GM12892 (cell line): ENCODE measurements around the gene YDJC.

ENCODE experiments used
- POLR2A ChIP-seq: IDR thresholded peaks from 2 replicates; pipeline ENCODE4 v1.6.1; 2011; ENCODE audit warnings: low read depth, low read length, control low read depth
- POLR2AphosphoS5 ChIP-seq: IDR thresholded peaks from 2 replicates; pipeline ENCODE4 v1.6.1; 2011; ENCODE audit warnings: low read depth, low read length, control low read depth
- TAF1 ChIP-seq: IDR thresholded peaks from 2 replicates; pipeline ENCODE4 v1.6.1; 2011; ENCODE audit warnings: low read depth, mild to moderate bottlenecking, control low read depth, low read length, borderline replicate concordance

DNA sequence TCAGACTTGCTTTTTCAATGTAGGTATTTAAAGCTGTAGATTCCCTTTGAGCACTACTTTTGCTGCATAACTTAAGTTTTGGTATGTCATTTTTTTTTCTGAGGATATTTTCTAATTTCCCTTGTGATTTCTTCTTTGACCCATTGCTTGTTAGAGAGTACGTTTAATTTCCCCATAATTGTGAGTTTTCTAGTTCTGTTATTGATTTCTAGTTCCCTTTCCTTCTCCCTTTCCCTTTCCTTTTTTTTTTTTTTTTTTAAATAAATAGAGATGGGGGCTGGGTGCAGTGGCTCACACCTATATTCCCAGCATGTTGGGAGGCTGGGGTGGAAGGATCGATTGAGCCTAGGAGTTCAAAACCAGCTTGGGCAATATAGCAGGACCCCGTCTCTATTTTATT lies 31.5 kb downstream of the YDJC start:
- no peak for TF ChIP-seq TAF1
- no peak for TF ChIP-seq POLR2A
- no peak for TF ChIP-seq POLR2AphosphoS5
